ENCODE data around the gene PCDHGA8.

PCDHGA8 gene

GRCh38 chr5:141383345-141383744 is 9.1 kb upstream of the PCDHGA8 start:
- POLR2A ChIA-PET = no interaction called here
- H3K27ac ChIP-seq (ENCODE audit: extremely low read depth, low read depth, low read length) = no peak overlapping the region
- CTCF ChIA-PET = interaction anchor here (0.7 to 1.7 kb wide), 6 partner anchors 9 to 181 kb away, joined by 3 to 8 read pairs (median 4); partner anchors contain the start of genes PCDHGA8 and PCDHGB5

More at GRCh38 chr5:141383345-141383744, 9.1 kb upstream of the PCDHGA8 start:
- Histone ChIP-seq H3K36me3 (ENCODE audit: control insufficient read depth in 2 of 2, insufficient read depth in 1 of 2, low read length in 2 of 2) (no peaks in the 10 kb centered on the region), H3K9me3 (ENCODE audit: control insufficient read depth, insufficient read depth, low read depth, low read length) (no peaks in the 10 kb centered on the region), H3K4me1 (ENCODE audit: control insufficient read depth, insufficient read depth, low read length) (no peaks in the 10 kb centered on the region), H3K4me3 (ENCODE audit: low read depth, low read length) (no peak overlapping the region)
- TF ChIP-seq ZNF660 (tag by site-specific recombination; IDR thresholded peaks at IDR 0.05) = no peak
- TF ChIP-seq ZNF629 (tag by site-specific recombination; IDR thresholded peaks at IDR 0.05) = no peak
- TF ChIP-seq ZNF148 (tag by site-specific recombination; IDR thresholded peaks at IDR 0.05; ENCODE audit: borderline replicate concordance) = no peak
- TF ChIP-seq ZNF266 (tag by site-specific recombination; IDR thresholded peaks at IDR 0.05; ENCODE audit: low read depth) = no peak
- TF ChIP-seq ZNF768 (tag by site-specific recombination; IDR thresholded peaks at IDR 0.05) = no peak
- no peak for TF ChIP-seq TCF7L2 (IDR thresholded peaks at IDR 0.05; ENCODE audit: borderline replicate concordance, low read depth, low read length)
- TF ChIP-seq, protein P1, sequence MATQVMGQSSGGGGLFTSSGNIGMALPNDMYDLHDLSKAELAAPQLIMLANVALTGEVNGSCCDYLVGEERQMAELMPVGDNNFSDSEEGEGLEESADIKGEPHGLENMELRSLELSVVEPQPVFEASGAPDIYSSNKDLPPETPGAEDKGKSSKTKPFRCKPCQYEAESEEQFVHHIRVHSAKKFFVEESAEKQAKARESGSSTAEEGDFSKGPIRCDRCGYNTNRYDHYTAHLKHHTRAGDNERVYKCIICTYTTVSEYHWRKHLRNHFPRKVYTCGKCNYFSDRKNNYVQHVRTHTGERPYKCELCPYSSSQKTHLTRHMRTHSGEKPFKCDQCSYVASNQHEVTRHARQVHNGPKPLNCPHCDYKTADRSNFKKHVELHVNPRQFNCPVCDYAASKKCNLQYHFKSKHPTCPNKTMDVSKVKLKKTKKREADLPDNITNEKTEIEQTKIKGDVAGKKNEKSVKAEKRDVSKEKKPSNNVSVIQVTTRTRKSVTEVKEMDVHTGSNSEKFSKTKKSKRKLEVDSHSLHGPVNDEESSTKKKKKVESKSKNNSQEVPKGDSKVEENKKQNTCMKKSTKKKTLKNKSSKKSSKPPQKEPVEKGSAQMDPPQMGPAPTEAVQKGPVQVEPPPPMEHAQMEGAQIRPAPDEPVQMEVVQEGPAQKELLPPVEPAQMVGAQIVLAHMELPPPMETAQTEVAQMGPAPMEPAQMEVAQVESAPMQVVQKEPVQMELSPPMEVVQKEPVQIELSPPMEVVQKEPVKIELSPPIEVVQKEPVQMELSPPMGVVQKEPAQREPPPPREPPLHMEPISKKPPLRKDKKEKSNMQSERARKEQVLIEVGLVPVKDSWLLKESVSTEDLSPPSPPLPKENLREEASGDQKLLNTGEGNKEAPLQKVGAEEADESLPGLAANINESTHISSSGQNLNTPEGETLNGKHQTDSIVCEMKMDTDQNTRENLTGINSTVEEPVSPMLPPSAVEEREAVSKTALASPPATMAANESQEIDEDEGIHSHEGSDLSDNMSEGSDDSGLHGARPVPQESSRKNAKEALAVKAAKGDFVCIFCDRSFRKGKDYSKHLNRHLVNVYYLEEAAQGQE (tag by site-specific recombination; IDR thresholded peaks at IDR 0.05) = no peak
- no peak for TF ChIP-seq YY2 (tag by site-specific recombination; IDR thresholded peaks at IDR 0.05)
- no peak for TF ChIP-seq HOXA7 (CRISPR knock-in tag; IDR thresholded peaks at IDR 0.05; ENCODE audit: borderline replicate concordance)
- TF ChIP-seq ZNF324 (tag by site-specific recombination; IDR thresholded peaks at IDR 0.05) = no peak
- TF ChIP-seq CTCF (tag by site-specific recombination; IDR thresholded peaks at IDR 0.05) = no peak
- no peak for TF ChIP-seq IKZF3 (tag by site-specific recombination; IDR thresholded peaks at IDR 0.05)
- TF ChIP-seq ZNF48 (tag by site-specific recombination; IDR thresholded peaks at IDR 0.05) = no peak
- TF ChIP-seq ZNF596 (tag by site-specific recombination; IDR thresholded peaks at IDR 0.05) = no peak
- TF ChIP-seq, protein P2, sequence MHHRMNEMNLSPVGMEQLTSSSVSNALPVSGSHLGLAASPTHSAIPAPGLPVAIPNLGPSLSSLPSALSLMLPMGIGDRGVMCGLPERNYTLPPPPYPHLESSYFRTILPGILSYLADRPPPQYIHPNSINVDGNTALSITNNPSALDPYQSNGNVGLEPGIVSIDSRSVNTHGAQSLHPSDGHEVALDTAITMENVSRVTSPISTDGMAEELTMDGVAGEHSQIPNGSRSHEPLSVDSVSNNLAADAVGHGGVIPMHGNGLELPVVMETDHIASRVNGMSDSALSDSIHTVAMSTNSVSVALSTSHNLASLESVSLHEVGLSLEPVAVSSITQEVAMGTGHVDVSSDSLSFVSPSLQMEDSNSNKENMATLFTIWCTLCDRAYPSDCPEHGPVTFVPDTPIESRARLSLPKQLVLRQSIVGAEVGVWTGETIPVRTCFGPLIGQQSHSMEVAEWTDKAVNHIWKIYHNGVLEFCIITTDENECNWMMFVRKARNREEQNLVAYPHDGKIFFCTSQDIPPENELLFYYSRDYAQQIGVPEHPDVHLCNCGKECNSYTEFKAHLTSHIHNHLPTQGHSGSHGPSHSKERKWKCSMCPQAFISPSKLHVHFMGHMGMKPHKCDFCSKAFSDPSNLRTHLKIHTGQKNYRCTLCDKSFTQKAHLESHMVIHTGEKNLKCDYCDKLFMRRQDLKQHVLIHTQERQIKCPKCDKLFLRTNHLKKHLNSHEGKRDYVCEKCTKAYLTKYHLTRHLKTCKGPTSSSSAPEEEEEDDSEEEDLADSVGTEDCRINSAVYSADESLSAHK (tag by site-specific recombination; IDR thresholded peaks at IDR 0.05) = no peak
- no peak for TF ChIP-seq ZNF157 (tag by site-specific recombination; IDR thresholded peaks at IDR 0.05)
- no peak for TF ChIP-seq ZNF24 (tag by site-specific recombination; IDR thresholded peaks at IDR 0.05)
- no peak for TF ChIP-seq ZNF501 (tag by site-specific recombination; IDR thresholded peaks at IDR 0.05)
- TF ChIP-seq ZNF544 (tag by site-specific recombination; IDR thresholded peaks at IDR 0.05) = no peak
